Parathyroid adenoma (tissue), 2 donors: Measurements from ENCODE around the gene PCDH17.

Experiments
- H2AFZ ChIP-seq: fragments of 300-600 bp; sonication (generic); one replicate; pipeline ENCODE4 v1.7.0; 2017; ENCODE audit warnings: antibody characterized with exemption, mild to moderate bottlenecking
- H3K27ac ChIP-seq: fragments of 300-600 bp; sonication (generic); one replicate; pipeline ENCODE4 v1.7.0; 2017
- H3K27me3 ChIP-seq: fragments of 300-600 bp; sonication (generic); one replicate; pipeline ENCODE4 v1.7.0; 2017; ENCODE audit warnings: low read length; ENCODE audit not compliant: control insufficient read depth, insufficient read depth
- H3K36me3 ChIP-seq: fragments of 300-600 bp; sonication (generic); one replicate; pipeline ENCODE4 v1.7.0; 2017; ENCODE audit warnings: low read length; ENCODE audit not compliant: control insufficient read depth, insufficient read depth
- H3K4me1 ChIP-seq: fragments of 300-600 bp; sonication (generic); one replicate; pipeline ENCODE4 v1.7.0; 2017; ENCODE audit warnings: control low read depth
- H3K4me2 ChIP-seq: fragments of 300-600 bp; sonication (generic); one replicate; pipeline ENCODE4 v1.7.0; 2017; ENCODE audit warnings: low read length
- H3K4me3 ChIP-seq: fragments of 300-600 bp; sonication (generic); one replicate; pipeline ENCODE4 v1.7.0; 2017; ENCODE audit warnings: low read depth, low read length
- H3K79me2 ChIP-seq: fragments of 300-600 bp; sonication (generic); one replicate; pipeline ENCODE4 v1.7.0; 2017; ENCODE audit warnings: control low read depth
- H3K9ac ChIP-seq: fragments of 300-600 bp; sonication (generic); one replicate; pipeline ENCODE4 v1.7.0; 2017; ENCODE audit warnings: mild to moderate bottlenecking
- H3K9me3 ChIP-seq: fragments of 300-600 bp; sonication (generic); one replicate; pipeline ENCODE4 v1.7.0; 2017; ENCODE audit warnings: low read length; ENCODE audit not compliant: control insufficient read depth
- TF ChIP-seq, protein P1 (sequence below): fragments of 300-600 bp; sonication (generic); IDR thresholded peaks from one replicate; pipeline ENCODE4 v1.7.0; 2017; ENCODE audit warnings: antibody characterized with exemption, mild to moderate bottlenecking
- donor health status: primary hyperparathyroidism.

PCDH17 gene

DNA sequence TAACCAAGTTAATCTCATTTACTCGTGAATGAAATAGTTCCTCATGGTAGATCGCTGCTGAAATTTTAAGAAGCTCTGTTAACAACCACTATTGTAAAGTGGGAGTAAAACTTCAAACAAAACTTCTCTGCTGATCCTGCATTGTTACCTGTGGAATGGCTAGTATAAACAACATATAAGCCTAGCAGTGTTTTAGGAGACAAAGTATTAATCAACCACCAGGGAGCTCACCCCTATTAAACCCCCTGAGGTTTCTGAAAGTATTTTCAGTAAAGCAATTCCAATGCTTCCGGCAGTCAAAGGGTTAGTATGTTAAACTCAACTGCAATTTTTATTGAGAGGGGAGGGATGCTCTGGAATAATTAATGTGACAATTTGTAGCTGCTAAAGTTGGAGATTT lies 30.0 kb upstream of the PCDH17 start:
- Histone ChIP-seq H3K79me2 (no peaks in the 10 kb centered on the region), H3K27me3 (no peaks in the 10 kb centered on the region), H3K4me2 (no peak overlapping the region), H3K4me1 (no peaks in the 10 kb centered on the region), H3K9me3 (no peaks in the 10 kb centered on the region), H3K27ac (no peak overlapping the region), H3K9ac (no peak overlapping the region), H2AFZ (no peak overlapping the region), H3K4me3 (no peak overlapping the region), H3K36me3 (no peaks in the 10 kb centered on the region)
- TF ChIP-seq, protein P1, sequence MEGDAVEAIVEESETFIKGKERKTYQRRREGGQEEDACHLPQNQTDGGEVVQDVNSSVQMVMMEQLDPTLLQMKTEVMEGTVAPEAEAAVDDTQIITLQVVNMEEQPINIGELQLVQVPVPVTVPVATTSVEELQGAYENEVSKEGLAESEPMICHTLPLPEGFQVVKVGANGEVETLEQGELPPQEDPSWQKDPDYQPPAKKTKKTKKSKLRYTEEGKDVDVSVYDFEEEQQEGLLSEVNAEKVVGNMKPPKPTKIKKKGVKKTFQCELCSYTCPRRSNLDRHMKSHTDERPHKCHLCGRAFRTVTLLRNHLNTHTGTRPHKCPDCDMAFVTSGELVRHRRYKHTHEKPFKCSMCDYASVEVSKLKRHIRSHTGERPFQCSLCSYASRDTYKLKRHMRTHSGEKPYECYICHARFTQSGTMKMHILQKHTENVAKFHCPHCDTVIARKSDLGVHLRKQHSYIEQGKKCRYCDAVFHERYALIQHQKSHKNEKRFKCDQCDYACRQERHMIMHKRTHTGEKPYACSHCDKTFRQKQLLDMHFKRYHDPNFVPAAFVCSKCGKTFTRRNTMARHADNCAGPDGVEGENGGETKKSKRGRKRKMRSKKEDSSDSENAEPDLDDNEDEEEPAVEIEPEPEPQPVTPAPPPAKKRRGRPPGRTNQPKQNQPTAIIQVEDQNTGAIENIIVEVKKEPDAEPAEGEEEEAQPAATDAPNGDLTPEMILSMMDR, result no peak

DNA sequence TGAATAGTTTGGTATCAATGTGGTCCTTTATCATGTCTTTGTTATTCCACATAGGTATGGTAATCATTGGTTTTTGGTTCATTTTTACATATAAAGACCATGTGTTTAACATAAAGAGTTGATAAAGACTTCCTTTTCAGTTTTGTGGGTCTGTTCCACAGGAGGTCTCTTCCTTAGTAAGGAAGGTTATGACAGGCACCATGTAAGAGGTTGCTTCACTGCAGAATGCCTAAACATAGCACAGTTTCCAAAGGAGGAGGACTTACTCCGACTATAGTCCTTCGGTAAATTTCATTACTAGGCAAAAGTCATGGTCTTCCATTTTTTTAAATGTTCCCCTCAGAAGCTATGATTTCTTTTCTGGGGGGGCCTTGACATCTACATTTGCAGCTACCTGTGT lies 27.1 kb upstream of the PCDH17 start:
- no peak overlapping the region for H3K4me3 ChIP-seq
- no peak overlapping the region for H2AFZ ChIP-seq
- TF ChIP-seq, protein P1, result no peak
- H3K9ac ChIP-seq, result no peak overlapping the region
- H3K36me3 ChIP-seq, result no peaks in the 10 kb centered on the region
- H3K27me3 ChIP-seq, result no peaks in the 10 kb centered on the region
- H3K4me2 ChIP-seq, result no peak overlapping the region
- H3K79me2 ChIP-seq, result no peaks in the 10 kb centered on the region
- H3K4me1 ChIP-seq, result no peaks in the 10 kb centered on the region
- no peak overlapping the region for H3K27ac ChIP-seq
- H3K9me3 ChIP-seq, result no peaks in the 10 kb centered on the region

DNA sequence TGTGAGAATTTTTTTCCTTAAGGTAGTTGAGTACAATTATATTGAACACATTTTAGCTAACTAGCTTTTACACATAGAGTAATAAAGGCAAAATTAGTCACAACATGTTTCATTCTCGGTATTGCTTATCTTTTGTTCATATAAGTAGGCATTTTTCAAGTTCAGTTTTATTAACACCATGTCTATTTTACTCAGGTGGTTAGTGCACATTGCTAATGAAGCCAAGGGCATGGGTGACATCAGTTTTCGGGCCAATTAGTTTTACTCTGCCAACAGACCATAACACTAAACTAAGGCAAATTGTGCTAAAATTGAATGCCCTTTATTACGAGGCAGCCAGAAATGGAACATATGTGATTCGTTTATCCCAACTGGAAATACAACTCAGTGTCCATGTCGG lies 19.6 kb upstream of the PCDH17 start:
- TF ChIP-seq, protein P1, result no peak
- no peak overlapping the region for H2AFZ ChIP-seq
- H3K9ac ChIP-seq, result no peak overlapping the region
- no peaks in the 10 kb centered on the region for H3K79me2 ChIP-seq
- no peak overlapping the region for H3K27ac ChIP-seq
- H3K9me3 ChIP-seq, result no peaks in the 10 kb centered on the region
- no peaks in the 10 kb centered on the region for H3K27me3 ChIP-seq
- H3K36me3 ChIP-seq, result no peaks in the 10 kb centered on the region
- H3K4me3 ChIP-seq, result no peak overlapping the region
- no peaks in the 10 kb centered on the region for H3K4me1 ChIP-seq
- H3K4me2 ChIP-seq, result no peak overlapping the region

DNA sequence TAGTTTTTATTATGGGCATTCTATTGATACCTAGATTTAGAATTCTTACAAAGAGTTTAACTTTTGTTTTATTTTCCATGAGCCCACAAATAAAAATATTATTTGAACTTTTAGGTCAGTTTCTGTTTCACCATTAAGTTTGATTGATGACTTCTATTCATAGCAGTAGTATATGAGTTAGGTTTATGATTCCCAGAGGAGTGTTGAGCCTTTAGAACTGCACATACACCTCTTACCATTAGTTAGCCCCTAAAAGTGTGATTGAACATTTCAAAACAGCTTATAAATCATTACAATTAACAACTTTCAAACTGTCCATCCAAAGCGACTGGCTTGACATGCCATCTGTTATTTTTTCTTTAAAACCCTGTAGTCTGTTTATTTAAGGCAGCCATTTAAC lies 19.0 kb upstream of the PCDH17 start:
- Histone ChIP-seq H3K4me2 (no peak overlapping the region), H3K27me3 (no peaks in the 10 kb centered on the region), H3K79me2 (no peaks in the 10 kb centered on the region), H3K4me3 (no peak overlapping the region), H3K36me3 (no peaks in the 10 kb centered on the region), H2AFZ (no peak overlapping the region), H3K4me1 (no peaks in the 10 kb centered on the region), H3K9me3 (no peaks in the 10 kb centered on the region), H3K9ac (no peak overlapping the region), H3K27ac (no peak overlapping the region)
- TF ChIP-seq, protein P1, result no peak

DNA sequence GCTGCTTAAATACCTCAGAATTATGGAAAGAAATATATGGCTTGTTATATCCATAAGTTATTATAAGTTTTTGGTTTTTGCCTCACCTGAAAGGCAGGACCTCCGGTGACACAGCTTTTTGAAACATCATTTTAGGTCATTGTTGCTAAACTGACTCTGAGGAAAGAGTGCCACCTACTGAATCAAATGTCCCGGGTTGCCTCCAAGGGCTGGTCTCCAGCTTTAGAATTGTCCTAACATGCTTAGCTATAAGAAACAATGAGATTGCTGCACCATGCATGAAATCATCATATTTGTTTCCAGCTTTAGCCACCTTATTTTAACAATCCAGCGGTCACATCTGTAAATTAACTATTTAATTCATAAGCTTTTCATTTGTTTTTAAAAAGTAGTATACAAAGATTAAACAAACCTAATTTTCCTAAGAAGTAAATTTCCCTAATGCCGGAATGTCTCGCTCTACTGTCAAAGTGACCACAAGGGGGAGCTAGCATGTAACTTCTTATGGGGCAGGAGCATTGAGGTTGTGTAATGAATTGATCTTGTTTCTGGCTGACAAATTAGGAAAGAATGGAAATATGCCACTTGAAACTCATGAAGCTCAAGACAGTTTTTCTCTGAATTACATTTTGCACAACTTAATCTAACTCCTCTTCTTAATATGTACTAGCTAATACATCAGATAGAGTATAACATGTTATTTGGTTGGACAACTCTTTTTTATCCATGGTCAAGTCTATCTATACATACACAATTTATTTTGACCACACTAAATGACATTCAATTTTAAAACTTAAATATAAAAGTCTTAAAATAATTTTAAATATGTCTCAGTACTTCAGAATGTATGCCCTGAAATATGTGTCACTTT lies 6.7 kb upstream of the PCDH17 start:
- H3K27me3 ChIP-seq, result no peaks in the 10 kb centered on the region
- no peaks in the 10 kb centered on the region for H3K36me3 ChIP-seq
- H3K27ac ChIP-seq, result no peak overlapping the region
- no peaks in the 10 kb centered on the region for H3K4me1 ChIP-seq
- no peak overlapping the region for H3K9ac ChIP-seq
- H3K4me2 ChIP-seq, result no peak overlapping the region
- no peak overlapping the region for H2AFZ ChIP-seq
- TF ChIP-seq, protein P1, result peak; percentile 64
- no peaks in the 10 kb centered on the region for H3K79me2 ChIP-seq
- H3K4me3 ChIP-seq, result no peak overlapping the region
- H3K9me3 ChIP-seq, result no peaks in the 10 kb centered on the region
